Type B pancreatic cell (in vitro differentiated cells): ENCODE data around the gene MTMR3. TPM values are rescaled to one million over a fixed set of nuclear protein-coding genes. Genes with fewer than 3 reads are reported as not detected.

Source experiments
- DNase-seq: peaks from one replicate; pipeline ENCODE4 v3.0.0; 2021; ENCODE audit warnings: mixed read lengths; ENCODE audit not compliant: unreplicated experiment; ENCODE audit errors: extremely low spot score
- H3K27ac Mint-ChIP-seq: 2 replicates; pipeline ENCODE4 v1.8.0; 2021; ENCODE audit warnings: mild to moderate bottlenecking, mixed read lengths
- H3K27me3 Mint-ChIP-seq: 2 replicates; pipeline ENCODE4 v1.8.0; 2021; ENCODE audit warnings: mixed read lengths
- H3K36me3 Mint-ChIP-seq: 2 replicates; pipeline ENCODE4 v1.8.0; 2021; ENCODE audit warnings: mixed read lengths
- H3K4me1 Mint-ChIP-seq: one replicate; pipeline ENCODE4 v1.8.0; 2021; ENCODE audit warnings: mixed read lengths; ENCODE audit not compliant: unreplicated experiment
- H3K4me3 Mint-ChIP-seq: 2 replicates; pipeline ENCODE4 v1.8.0; 2021; ENCODE audit warnings: mild to moderate bottlenecking, mixed read lengths
- H3K9me3 Mint-ChIP-seq: 2 replicates; pipeline ENCODE4 v1.8.0; 2021; ENCODE audit warnings: mixed read lengths
- CTCF ChIP-seq: fragments of 200-600 bp; sonication (generic); conservative IDR thresholded peaks from 2 replicates; pipeline ENCODE4 v1.5.0; 2021; ENCODE audit warnings: antibody characterized with exemption, mild to moderate bottlenecking
- total RNA-seq: library from RNA; stranded (reverse); gene quantifications from 2 replicates; pipeline ENCODE4 v1.2.1, GENCODE V29; 2021; ENCODE audit warnings: low replicate concordance

The MTMR3 gene
- total RNA-seq, 1 donor from 2014 or later, result 54.3 TPM

GRCh38 chr22:30038219-30038618, 155.2 kb downstream of the MTMR3 start:
- peak overlapping the region; percentile 88 for H3K27ac Mint-ChIP-seq
- H3K4me1 Mint-ChIP-seq, result peaks cover 31% of the 10 kb centered on the region
- H3K9me3 Mint-ChIP-seq, result no peaks in the 10 kb centered on the region
- DNase-seq, result no peak
- H3K27me3 Mint-ChIP-seq, result no peaks in the 10 kb centered on the region
- peak overlapping the region; percentile 13 for H3K4me3 Mint-ChIP-seq
- peaks cover 4% of the 10 kb centered on the region for H3K36me3 Mint-ChIP-seq
- no peak for TF ChIP-seq CTCF

GRCh38 chr22:30040499-30041260, 157.7 kb downstream of the MTMR3 start:
- peaks cover 5% of the 10 kb centered on the region for H3K9me3 Mint-ChIP-seq
- no peaks in the 10 kb centered on the region for H3K27me3 Mint-ChIP-seq
- H3K27ac Mint-ChIP-seq, result no peak overlapping the region
- no peak overlapping the region for H3K4me3 Mint-ChIP-seq
- DNase-seq, result no peak
- no peak for TF ChIP-seq CTCF
- peaks cover 4% of the 10 kb centered on the region for H3K36me3 Mint-ChIP-seq
- H3K4me1 Mint-ChIP-seq, result peaks cover 45% of the 10 kb centered on the region

- H3K4me3 Mint-ChIP-seq, result no peak overlapping the region
- TF ChIP-seq CTCF, result no peak
- no peak for DNase-seq
- H3K4me1 Mint-ChIP-seq, result peaks cover 38% of the 10 kb centered on the region
- peak overlapping the region; percentile 49 for H3K27ac Mint-ChIP-seq
- no peaks in the 10 kb centered on the region for H3K27me3 Mint-ChIP-seq
- H3K36me3 Mint-ChIP-seq, result peaks cover 4% of the 10 kb centered on the region
- peaks cover 5% of the 10 kb centered on the region for H3K9me3 Mint-ChIP-seq
Measured at GRCh38 chr22:30041475-30041874, 158.5 kb downstream of the MTMR3 start.

GRCh38 chr22:30041881-30042280, 158.9 kb downstream of the MTMR3 start:
- H3K27me3 Mint-ChIP-seq, result no peaks in the 10 kb centered on the region
- TF ChIP-seq CTCF, result no peak
- peak overlapping the region; percentile 49 for H3K27ac Mint-ChIP-seq

GRCh38 chr22:30043161-30043560, 160.2 kb downstream of the MTMR3 start:
- H3K4me1 Mint-ChIP-seq, result peaks cover 33% of the 10 kb centered on the region
- no peak for TF ChIP-seq CTCF
- H3K36me3 Mint-ChIP-seq, result peaks cover 4% of the 10 kb centered on the region
- H3K27me3 Mint-ChIP-seq, result no peaks in the 10 kb centered on the region
- no peak overlapping the region for H3K4me3 Mint-ChIP-seq
- DNase-seq, result no peak
- H3K27ac Mint-ChIP-seq, result no peak overlapping the region
- peaks cover 5% of the 10 kb centered on the region for H3K9me3 Mint-ChIP-seq

More at GRCh38 chr22:30041881-30042280, 158.9 kb downstream of the MTMR3 start:
- Mint-ChIP-seq H3K36me3 (peaks cover 4% of the 10 kb centered on the region), H3K4me1 (peaks cover 38% of the 10 kb centered on the region), H3K4me3 (no peak overlapping the region), H3K9me3 (peaks cover 5% of the 10 kb centered on the region)
- DNase-seq, result no peak
